ENCODE results near the gene CARTPT.

CARTPT gene

DNA sequence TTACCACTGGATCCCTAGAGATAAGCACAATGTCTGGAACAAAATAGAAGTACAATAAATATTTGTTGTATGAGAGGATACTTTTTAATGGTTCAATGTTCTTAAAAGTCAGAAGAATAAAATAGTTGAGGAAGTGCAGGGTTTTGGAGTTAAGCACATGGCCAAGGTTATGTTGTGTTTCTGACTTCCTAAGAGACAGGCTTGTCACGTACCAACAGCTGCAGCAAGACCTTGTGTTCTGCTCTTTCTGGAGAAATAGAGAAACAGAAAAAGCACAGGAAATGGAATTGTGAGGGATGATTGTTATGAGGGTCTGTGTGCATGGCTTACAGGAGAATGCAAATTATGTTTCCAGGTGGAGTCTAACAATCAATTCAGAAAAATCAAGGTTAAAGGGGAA lies 12.9 kb downstream of the CARTPT start:
- H3K9me3 ChIP-seq (ENCODE audit: control insufficient read depth in 5 of 5, low read length in 5 of 5): no peaks in the 10 kb centered on the region
- H3K4me3 ChIP-seq (ENCODE audit: low read depth in 1 of 5, low read length in 5 of 5): no peak overlapping the region
- H3K36me3 ChIP-seq (ENCODE audit: control insufficient read depth in 5 of 5, insufficient read depth in 5 of 5, low read length in 5 of 5): no peaks in the 10 kb centered on the region
- H3K27me3 ChIP-seq (ENCODE audit: control insufficient read depth in 5 of 5, insufficient read depth in 4 of 5, low read length in 5 of 5): peaks cover 0 to 8% (median 0%) of the 10 kb centered on the region in 5 donors
- H3K4me1 ChIP-seq (ENCODE audit: control insufficient read depth in 5 of 5, insufficient read depth in 5 of 5, low read length in 5 of 5): no peaks in the 10 kb centered on the region
- H3K9ac ChIP-seq (ENCODE audit: low read length in 5 of 5): no peak overlapping the region
- no peak overlapping the region for H3K27ac ChIP-seq (ENCODE audit: low read depth, low read length)

DNA sequence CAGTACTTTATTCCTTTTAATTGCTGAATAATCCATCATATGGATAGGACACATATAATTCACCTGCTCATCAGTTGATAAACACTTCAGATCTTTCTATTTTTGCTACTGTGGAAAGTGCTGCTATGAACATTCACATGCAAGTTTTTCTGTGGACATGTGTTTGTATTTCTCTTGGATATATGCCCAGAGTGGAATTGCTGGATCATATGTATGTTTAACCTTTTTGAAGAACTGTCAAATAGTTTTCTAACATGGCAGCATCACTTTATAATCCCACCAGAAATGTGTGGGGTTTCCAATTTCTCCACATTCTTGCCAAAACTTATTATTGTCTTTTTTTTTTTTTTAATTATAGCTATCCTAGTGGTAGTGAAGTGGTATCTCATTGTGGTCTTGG lies 15.1 kb downstream of the CARTPT start:
- no peaks in the 10 kb centered on the region for H3K4me1 ChIP-seq (ENCODE audit: control insufficient read depth in 5 of 5, insufficient read depth in 5 of 5, low read length in 5 of 5)
- no peak overlapping the region for H3K4me3 ChIP-seq (ENCODE audit: low read depth in 1 of 5, low read length in 5 of 5)
- no peak overlapping the region for H3K9ac ChIP-seq (ENCODE audit: low read length in 5 of 5)
- no peaks in the 10 kb centered on the region for H3K36me3 ChIP-seq (ENCODE audit: control insufficient read depth in 5 of 5, insufficient read depth in 5 of 5, low read length in 5 of 5)
- H3K27me3 ChIP-seq (ENCODE audit: control insufficient read depth in 5 of 5, insufficient read depth in 4 of 5, low read length in 5 of 5): no peaks in the 10 kb centered on the region
- H3K27ac ChIP-seq (ENCODE audit: low read depth, low read length): no peak overlapping the region
- H3K9me3 ChIP-seq (ENCODE audit: control insufficient read depth in 5 of 5, low read length in 5 of 5): no peaks in the 10 kb centered on the region

DNA sequence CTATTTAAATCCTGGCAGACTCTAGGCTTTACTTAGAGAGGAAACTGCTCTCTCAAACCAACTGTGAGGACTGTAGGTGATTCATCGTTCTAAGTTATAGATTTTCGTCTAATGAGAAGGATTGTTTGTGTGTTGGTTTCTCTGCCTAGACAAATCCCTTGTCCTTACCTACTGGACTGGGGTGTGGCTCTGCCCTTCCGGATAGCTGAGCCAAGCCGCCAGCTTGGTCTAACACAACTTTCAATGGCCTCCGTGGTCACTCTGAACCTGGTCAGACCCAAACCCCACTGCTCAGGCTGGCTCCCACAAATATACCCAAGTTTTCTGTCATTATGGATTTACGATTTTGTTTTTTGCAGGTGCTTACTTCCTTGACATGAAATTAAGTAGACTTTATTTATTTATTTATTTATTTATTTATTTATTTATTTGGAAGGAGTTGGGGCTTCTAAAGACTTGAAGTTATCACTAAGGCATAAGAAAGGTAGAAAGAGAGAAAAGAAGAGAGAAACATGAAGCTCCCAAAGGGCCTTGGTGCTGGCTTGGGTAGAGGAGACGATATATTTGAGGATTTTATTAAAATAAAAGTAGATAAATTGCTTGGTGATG lies 19.0 kb downstream of the CARTPT start:
- Histone ChIP-seq H3K4me3 (ENCODE audit: low read depth in 1 of 5, low read length in 5 of 5) (no peak overlapping the region), H3K9me3 (ENCODE audit: control insufficient read depth in 5 of 5, low read length in 5 of 5) (no peaks in the 10 kb centered on the region), H3K9ac (ENCODE audit: low read length in 5 of 5) (no peak overlapping the region), H3K27ac (ENCODE audit: low read depth, low read length) (no peak overlapping the region), H3K4me1 (ENCODE audit: control insufficient read depth in 5 of 5, insufficient read depth in 5 of 5, low read length in 5 of 5) (no peaks in the 10 kb centered on the region), H3K36me3 (ENCODE audit: control insufficient read depth in 5 of 5, insufficient read depth in 5 of 5, low read length in 5 of 5) (no peaks in the 10 kb centered on the region), H3K27me3 (ENCODE audit: control insufficient read depth in 5 of 5, insufficient read depth in 4 of 5, low read length in 5 of 5) (no peaks in the 10 kb centered on the region)

DNA sequence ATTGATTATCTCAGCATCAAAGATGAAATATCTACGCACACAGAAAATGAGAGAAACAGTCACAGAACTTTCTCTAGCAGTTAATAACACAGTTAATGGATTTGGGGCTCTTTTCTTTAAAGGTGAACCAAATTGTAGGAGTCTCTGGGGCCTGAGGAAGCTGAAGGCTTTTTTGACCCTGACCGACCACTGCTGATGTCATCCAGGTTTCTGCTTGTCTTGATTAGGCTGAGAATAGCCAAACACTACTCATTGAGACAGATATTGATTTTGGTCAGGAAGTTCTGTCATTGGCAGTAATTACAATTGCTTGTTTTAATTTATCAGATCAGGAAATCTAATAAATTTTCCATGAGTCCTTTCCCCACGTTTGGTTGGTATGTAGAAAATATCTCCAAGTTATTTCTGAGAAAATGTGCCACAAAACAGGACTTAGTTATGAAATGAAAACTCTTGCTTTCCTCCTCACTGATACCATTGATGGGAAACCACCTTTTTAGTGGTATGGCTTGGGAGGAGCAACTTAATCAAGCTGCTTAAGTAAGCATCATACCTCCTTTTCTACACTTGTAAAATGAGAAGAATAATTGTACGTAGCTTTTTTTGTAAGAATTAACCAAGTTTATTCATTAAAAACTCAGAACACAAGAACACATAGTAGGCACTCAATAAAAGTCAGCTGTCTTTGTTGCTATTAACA lies 19.7 kb downstream of the CARTPT start:
- Histone ChIP-seq H3K4me1 (ENCODE audit: control insufficient read depth in 5 of 5, insufficient read depth in 5 of 5, low read length in 5 of 5) (no peaks in the 10 kb centered on the region), H3K9me3 (ENCODE audit: control insufficient read depth in 5 of 5, low read length in 5 of 5) (no peaks in the 10 kb centered on the region), H3K4me3 (ENCODE audit: low read depth in 1 of 5, low read length in 5 of 5) (no peak overlapping the region), H3K36me3 (ENCODE audit: control insufficient read depth in 5 of 5, insufficient read depth in 5 of 5, low read length in 5 of 5) (no peaks in the 10 kb centered on the region), H3K9ac (ENCODE audit: low read length in 5 of 5) (no peak overlapping the region), H3K27ac (ENCODE audit: low read depth, low read length) (no peak overlapping the region), H3K27me3 (ENCODE audit: control insufficient read depth in 5 of 5, insufficient read depth in 4 of 5, low read length in 5 of 5) (no peaks in the 10 kb centered on the region)

DNA sequence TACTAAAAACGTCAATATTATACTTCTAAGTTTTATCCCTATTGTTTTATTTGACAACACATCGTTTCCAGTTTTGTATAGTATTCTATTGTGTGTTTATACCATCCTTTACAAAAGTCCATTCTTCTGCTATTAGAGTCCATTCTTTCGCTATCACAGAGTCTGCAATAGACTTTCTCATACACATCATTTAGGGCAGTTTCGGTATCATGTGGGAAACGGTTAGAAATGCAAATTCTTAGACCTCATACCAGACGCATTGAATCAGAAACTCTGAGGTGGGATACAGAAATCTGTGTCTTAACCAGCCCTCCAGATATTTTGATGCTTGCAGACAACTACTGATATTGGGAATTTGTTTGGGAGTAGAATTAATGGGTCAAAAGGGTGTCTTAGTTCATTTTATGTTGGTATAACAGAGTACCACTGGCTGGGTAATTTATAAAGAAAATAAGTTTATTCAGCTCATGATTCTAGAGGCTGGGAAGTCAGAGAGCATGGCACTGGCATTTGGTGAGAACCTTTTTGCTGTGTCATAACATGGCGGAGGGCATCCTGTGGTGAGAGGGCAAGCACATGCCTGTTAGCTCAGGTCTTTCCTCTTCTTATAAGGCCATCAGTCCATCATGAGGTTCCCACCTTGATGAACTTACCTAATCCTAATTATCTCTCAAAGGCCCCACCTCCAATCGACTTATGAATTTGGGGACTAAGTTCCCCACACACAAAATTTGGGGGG lies 21.1 kb downstream of the CARTPT start:
- H3K36me3 ChIP-seq (ENCODE audit: control insufficient read depth in 5 of 5, insufficient read depth in 5 of 5, low read length in 5 of 5): no peaks in the 10 kb centered on the region
- H3K9ac ChIP-seq (ENCODE audit: low read length in 5 of 5): no peak overlapping the region
- H3K4me3 ChIP-seq (ENCODE audit: low read depth in 1 of 5, low read length in 5 of 5): no peak overlapping the region
- no peaks in the 10 kb centered on the region for H3K9me3 ChIP-seq (ENCODE audit: control insufficient read depth in 5 of 5, low read length in 5 of 5)
- no peaks in the 10 kb centered on the region for H3K27me3 ChIP-seq (ENCODE audit: control insufficient read depth in 5 of 5, insufficient read depth in 4 of 5, low read length in 5 of 5)
- no peaks in the 10 kb centered on the region for H3K4me1 ChIP-seq (ENCODE audit: control insufficient read depth in 5 of 5, insufficient read depth in 5 of 5, low read length in 5 of 5)
- no peak overlapping the region for H3K27ac ChIP-seq (ENCODE audit: low read depth, low read length)

DNA sequence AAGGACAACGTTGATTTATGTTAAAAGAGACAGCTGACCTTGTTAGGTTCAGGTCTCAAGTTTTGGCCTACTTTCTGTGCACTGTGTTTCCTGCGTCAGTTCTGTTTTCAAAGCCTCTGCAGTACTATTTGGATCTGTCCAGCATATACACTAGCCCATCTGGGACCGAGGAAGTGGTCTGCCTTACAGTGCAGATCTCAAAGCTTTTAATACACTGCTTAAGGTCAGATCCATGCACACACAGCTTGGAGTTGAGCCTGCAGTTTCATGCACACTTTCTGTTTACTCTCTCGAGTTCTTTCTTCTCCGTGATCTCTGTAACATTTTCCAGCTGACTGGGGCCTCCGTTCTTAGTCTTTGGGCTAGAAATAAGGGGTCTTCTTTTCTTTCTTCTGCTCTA lies 24.1 kb downstream of the CARTPT start:
- H3K27ac ChIP-seq (ENCODE audit: low read depth, low read length): no peak overlapping the region
- no peak overlapping the region for H3K9ac ChIP-seq (ENCODE audit: low read length in 5 of 5)
- no peaks in the 10 kb centered on the region for H3K36me3 ChIP-seq (ENCODE audit: control insufficient read depth in 5 of 5, insufficient read depth in 5 of 5, low read length in 5 of 5)
- H3K4me1 ChIP-seq (ENCODE audit: control insufficient read depth in 5 of 5, insufficient read depth in 5 of 5, low read length in 5 of 5): no peaks in the 10 kb centered on the region
- no peaks in the 10 kb centered on the region for H3K27me3 ChIP-seq (ENCODE audit: control insufficient read depth in 5 of 5, insufficient read depth in 4 of 5, low read length in 5 of 5)
- H3K4me3 ChIP-seq (ENCODE audit: low read depth in 1 of 5, low read length in 5 of 5): no peak overlapping the region
- H3K9me3 ChIP-seq (ENCODE audit: control insufficient read depth in 5 of 5, low read length in 5 of 5): no peaks in the 10 kb centered on the region

DNA sequence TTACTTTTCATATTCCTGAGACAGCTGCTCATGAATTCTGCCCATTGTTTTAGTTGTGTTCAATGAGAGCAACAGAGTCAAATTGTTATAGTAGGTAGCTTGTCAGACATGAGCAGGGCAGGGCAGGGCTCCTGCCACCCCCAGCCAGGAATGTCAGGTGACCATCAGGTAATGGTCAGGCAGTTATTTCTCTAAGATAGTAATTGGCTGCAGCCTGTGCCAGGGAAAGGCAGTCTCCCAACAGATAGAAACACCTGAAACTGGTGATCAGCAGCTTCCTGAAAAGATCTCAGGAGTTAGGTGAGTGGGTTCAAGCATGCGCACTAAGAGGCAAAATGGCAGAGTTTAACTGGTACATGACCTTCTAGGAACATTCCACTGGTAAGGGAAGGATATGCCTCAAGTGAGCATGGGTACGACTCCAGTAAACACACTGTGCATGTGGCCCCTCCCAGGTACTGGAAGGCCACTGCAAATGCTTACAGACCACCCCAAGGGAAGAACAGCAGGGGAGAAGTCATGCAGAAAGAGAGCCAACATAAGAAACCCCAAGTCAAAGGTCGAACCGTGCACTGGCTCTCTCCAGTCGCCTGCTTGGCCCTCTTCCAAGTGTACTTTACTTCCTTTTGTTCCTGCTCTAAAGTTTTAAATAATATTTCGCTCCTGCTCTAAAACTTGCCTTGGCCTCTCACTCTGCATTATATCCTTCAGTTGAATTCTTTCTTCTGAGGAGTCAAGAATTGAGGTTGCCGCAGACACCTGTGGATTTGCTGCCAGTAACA lies 25.1 kb downstream of the CARTPT start:
- no peaks in the 10 kb centered on the region for H3K9me3 ChIP-seq (ENCODE audit: control insufficient read depth in 5 of 5, low read length in 5 of 5)
- no peaks in the 10 kb centered on the region for H3K27me3 ChIP-seq (ENCODE audit: control insufficient read depth in 5 of 5, insufficient read depth in 4 of 5, low read length in 5 of 5)
- no peaks in the 10 kb centered on the region for H3K36me3 ChIP-seq (ENCODE audit: control insufficient read depth in 5 of 5, insufficient read depth in 5 of 5, low read length in 5 of 5)
- no peak overlapping the region for H3K27ac ChIP-seq (ENCODE audit: low read depth, low read length)
- no peaks in the 10 kb centered on the region for H3K4me1 ChIP-seq (ENCODE audit: control insufficient read depth in 5 of 5, insufficient read depth in 5 of 5, low read length in 5 of 5)
- no peak overlapping the region for H3K4me3 ChIP-seq (ENCODE audit: low read depth in 1 of 5, low read length in 5 of 5)
- no peak overlapping the region for H3K9ac ChIP-seq (ENCODE audit: low read length in 5 of 5)

DNA sequence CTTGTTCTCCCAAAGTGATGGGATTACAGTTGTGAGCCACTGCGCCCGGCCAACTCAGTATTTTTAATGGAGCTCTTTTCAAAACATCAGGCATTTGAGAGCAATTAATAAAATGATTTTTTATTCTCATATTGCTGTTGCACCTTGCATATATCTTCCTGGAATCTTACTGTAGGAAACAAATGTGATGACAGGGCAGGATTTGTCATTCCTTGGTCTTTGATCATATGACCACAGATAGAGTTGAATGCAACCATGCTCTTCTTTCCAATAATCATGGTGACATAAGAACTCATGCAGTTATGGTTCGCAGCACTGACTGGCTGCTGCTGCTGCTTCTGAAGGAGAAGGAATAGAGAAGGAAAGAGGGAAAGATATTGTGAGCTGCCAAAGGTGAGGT lies 28.1 kb downstream of the CARTPT start:
- H3K27ac ChIP-seq (ENCODE audit: low read depth, low read length): no peak overlapping the region
- no peaks in the 10 kb centered on the region for H3K9me3 ChIP-seq (ENCODE audit: control insufficient read depth in 5 of 5, low read length in 5 of 5)
- no peak overlapping the region for H3K4me3 ChIP-seq (ENCODE audit: low read depth in 1 of 5, low read length in 5 of 5)
- H3K27me3 ChIP-seq (ENCODE audit: control insufficient read depth in 5 of 5, insufficient read depth in 4 of 5, low read length in 5 of 5): peaks cover 0 to 3% (median 0%) of the 10 kb centered on the region in 5 donors
- H3K9ac ChIP-seq (ENCODE audit: low read length in 5 of 5): no peak overlapping the region
- H3K4me1 ChIP-seq (ENCODE audit: control insufficient read depth in 5 of 5, insufficient read depth in 5 of 5, low read length in 5 of 5): no peaks in the 10 kb centered on the region
- no peaks in the 10 kb centered on the region for H3K36me3 ChIP-seq (ENCODE audit: control insufficient read depth in 5 of 5, insufficient read depth in 5 of 5, low read length in 5 of 5)

DNA sequence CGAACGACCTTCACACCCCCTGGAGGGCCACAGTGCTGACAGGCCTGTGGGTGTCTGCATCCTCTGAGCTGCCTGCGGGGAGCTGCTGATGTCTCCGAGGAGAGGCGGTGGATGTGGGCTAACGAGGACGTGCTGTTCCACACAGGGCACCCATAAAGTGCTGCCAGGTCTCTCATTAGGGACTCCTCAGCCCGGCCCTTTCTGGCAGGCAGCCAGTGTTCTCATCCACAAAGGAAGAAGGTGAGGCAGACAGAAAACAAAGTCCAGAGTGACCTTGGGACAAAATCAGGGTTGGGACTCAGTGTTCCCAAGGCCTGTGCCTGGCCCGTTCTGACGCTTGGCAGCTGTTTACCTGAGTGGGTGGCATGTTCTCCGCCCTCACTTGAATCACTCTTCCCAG lies 29.3 kb downstream of the CARTPT start:
- no peak overlapping the region for H3K4me3 ChIP-seq (ENCODE audit: low read depth in 1 of 5, low read length in 5 of 5)

DNA sequence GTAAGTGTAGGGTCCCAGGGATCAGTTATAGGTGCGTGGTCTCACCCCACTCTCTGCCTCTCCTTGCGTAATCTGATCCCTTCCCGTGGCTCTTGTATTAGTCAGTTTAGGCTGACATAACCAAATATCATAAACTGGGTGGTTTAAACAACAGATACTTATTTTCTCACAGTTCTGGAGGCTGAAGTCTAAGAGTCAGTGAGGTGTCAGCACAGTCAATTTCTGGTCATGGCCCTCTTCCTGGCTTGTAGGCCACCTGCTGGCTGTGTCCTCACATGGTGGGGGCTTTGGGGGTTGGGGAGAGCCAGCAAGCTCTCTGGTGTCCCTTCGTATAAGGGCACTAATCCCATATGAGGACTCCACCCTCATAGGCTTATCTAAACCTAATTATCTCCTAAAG lies 32.3 kb downstream of the CARTPT start:
- Histone ChIP-seq H3K36me3 (ENCODE audit: control insufficient read depth in 5 of 5, insufficient read depth in 5 of 5, low read length in 5 of 5) (no peaks in the 10 kb centered on the region), H3K9ac (ENCODE audit: low read length in 5 of 5) (no peak overlapping the region)

More for the DNA sequence above, 29.3 kb downstream of the CARTPT start:
- no peaks in the 10 kb centered on the region for H3K9me3 ChIP-seq (ENCODE audit: control insufficient read depth in 5 of 5, low read length in 5 of 5)
- H3K36me3 ChIP-seq (ENCODE audit: control insufficient read depth in 5 of 5, insufficient read depth in 5 of 5, low read length in 5 of 5): no peaks in the 10 kb centered on the region
- peaks cover 0 to 3% (median 0%) of the 10 kb centered on the region in 5 donors for H3K27me3 ChIP-seq (ENCODE audit: control insufficient read depth in 5 of 5, insufficient read depth in 4 of 5, low read length in 5 of 5)
- no peaks in the 10 kb centered on the region for H3K4me1 ChIP-seq (ENCODE audit: control insufficient read depth in 5 of 5, insufficient read depth in 5 of 5, low read length in 5 of 5)
- no peak overlapping the region for H3K27ac ChIP-seq (ENCODE audit: low read depth, low read length)
- H3K9ac ChIP-seq (ENCODE audit: low read length in 5 of 5): no peak overlapping the region

More for the DNA sequence above, 32.3 kb downstream of the CARTPT start:
- Histone ChIP-seq H3K4me1 (ENCODE audit: control insufficient read depth in 5 of 5, insufficient read depth in 5 of 5, low read length in 5 of 5) (peaks cover 0 to 5% (median 0%) of the 10 kb centered on the region in 5 donors), H3K9me3 (ENCODE audit: control insufficient read depth in 5 of 5, low read length in 5 of 5) (no peaks in the 10 kb centered on the region), H3K27ac (ENCODE audit: low read depth, low read length) (no peak overlapping the region), H3K27me3 (ENCODE audit: control insufficient read depth in 5 of 5, insufficient read depth in 4 of 5, low read length in 5 of 5) (peaks cover 0 to 3% (median 0%) of the 10 kb centered on the region in 5 donors), H3K4me3 (ENCODE audit: low read depth in 1 of 5, low read length in 5 of 5) (no peak overlapping the region)
